Fibroblast of skin of right quadriceps (primary cell): ENCODE measurements around the gene TOR4A.

Source experiments
- DNase-seq: peaks from one replicate; pipeline ENCODE4 v3.0.0-alpha.2; 2013

The TOR4A gene

GRCh38 chr9:137296670-137297664, 19.4 kb downstream of the TOR4A start:
- no peak for DNase-seq

GRCh38 chr9:137297966-137298365, 20.4 kb downstream of the TOR4A start:
- DNase-seq: no peak

- no peak for DNase-seq
These were observed 21.1 kb downstream of the TOR4A start for GRCh38 chr9:137298401-137299202.

GRCh38 chr9:137299203-137299565, 21.7 kb downstream of the TOR4A start:
- no peak for DNase-seq

- DNase-seq: no peak
These were observed 22.4 kb downstream of the TOR4A start for GRCh38 chr9:137299938-137300337.

- no peak for DNase-seq
These were observed 23.1 kb downstream of the TOR4A start for GRCh38 chr9:137300567-137301080.

- DNase-seq: no peak
These were observed 23.8 kb downstream of the TOR4A start for GRCh38 chr9:137301081-137301947.

GRCh38 chr9:137302118-137302448, 24.6 kb downstream of the TOR4A start, which contains the start of gene NRARP:
Gene NRARP, minus strand, starts transcription at chr9:137302271. Its CDS starts 343 bp downstream, at chr9:137301928.
- peak; percentile 77 for DNase-seq

- DNase-seq: no peak
These were observed 25.1 kb downstream of the TOR4A start for GRCh38 chr9:137302449-137303150.

GRCh38 chr9:137303151-137303892, 25.8 kb downstream of the TOR4A start:
- no peak for DNase-seq

- no peak for DNase-seq
These were observed 26.4 kb downstream of the TOR4A start for GRCh38 chr9:137303893-137304382.

GRCh38 chr9:137304383-137305059, 27.0 kb downstream of the TOR4A start:
- no peak for DNase-seq

GRCh38 chr9:137305060-137305797, 27.7 kb downstream of the TOR4A start:
- DNase-seq: no peak

GRCh38 chr9:137305798-137306065, 28.2 kb downstream of the TOR4A start:
- no peak for DNase-seq

- DNase-seq: no peak
These were observed 28.7 kb downstream of the TOR4A start for GRCh38 chr9:137306066-137306849.

- no peak for DNase-seq
These were observed 29.3 kb downstream of the TOR4A start for GRCh38 chr9:137306850-137307254.

- no peak for DNase-seq
These were observed 29.9 kb downstream of the TOR4A start for GRCh38 chr9:137307255-137308056.

- no peak for DNase-seq
These were observed 30.6 kb downstream of the TOR4A start for GRCh38 chr9:137308057-137308619.
